ENCODE data around the gene FNDC1. TPM values are rescaled to one million over a fixed set of nuclear protein-coding genes. Genes with fewer than 3 reads are reported as not detected.

Gene FNDC1
- total RNA-seq, 1 experiment from 2014 or later = 0.23 TPM

DNA sequence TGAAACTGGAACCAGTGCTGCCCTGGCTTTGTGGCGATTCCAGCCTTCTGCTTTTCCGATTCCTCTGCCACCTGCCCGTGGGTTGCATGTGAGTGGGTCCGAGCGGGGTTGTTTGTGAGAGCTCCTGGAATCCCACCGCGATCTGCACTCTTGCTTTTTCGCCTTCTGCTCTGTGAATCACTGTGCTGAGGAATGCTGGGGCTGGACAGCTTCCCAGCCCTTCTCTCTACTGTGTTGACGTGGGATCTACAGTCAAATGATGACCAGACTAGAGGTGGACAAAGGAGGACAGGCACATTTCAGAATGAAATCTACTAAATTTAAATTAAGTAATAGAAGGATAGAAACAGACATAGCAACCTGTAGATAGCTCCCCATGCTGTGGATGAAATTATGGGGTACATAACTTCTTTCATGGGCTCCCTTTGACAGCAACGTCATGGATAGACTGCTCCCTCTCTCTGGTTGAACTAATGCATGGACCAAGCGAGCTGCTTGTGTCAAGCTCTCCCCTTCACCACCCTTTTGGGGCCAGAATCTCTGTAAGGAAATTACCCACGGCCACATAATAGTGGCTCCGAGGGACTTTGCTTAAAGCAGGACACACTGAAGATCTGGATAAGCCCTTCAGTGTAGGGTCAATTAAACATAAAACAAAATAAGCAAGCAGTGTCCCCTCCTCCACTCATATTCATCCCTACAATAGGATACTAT, 2.0 kb downstream of the FNDC1 start:
- TF ChIP-seq, protein P1, sequence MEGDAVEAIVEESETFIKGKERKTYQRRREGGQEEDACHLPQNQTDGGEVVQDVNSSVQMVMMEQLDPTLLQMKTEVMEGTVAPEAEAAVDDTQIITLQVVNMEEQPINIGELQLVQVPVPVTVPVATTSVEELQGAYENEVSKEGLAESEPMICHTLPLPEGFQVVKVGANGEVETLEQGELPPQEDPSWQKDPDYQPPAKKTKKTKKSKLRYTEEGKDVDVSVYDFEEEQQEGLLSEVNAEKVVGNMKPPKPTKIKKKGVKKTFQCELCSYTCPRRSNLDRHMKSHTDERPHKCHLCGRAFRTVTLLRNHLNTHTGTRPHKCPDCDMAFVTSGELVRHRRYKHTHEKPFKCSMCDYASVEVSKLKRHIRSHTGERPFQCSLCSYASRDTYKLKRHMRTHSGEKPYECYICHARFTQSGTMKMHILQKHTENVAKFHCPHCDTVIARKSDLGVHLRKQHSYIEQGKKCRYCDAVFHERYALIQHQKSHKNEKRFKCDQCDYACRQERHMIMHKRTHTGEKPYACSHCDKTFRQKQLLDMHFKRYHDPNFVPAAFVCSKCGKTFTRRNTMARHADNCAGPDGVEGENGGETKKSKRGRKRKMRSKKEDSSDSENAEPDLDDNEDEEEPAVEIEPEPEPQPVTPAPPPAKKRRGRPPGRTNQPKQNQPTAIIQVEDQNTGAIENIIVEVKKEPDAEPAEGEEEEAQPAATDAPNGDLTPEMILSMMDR (IDR thresholded peaks at IDR 0.05) = no peak
- TF ChIP-seq POLR2AphosphoS5 (IDR thresholded peaks at IDR 0.05; ENCODE audit: low read depth, low read length) = no peak
- TF ChIP-seq, protein P2, sequence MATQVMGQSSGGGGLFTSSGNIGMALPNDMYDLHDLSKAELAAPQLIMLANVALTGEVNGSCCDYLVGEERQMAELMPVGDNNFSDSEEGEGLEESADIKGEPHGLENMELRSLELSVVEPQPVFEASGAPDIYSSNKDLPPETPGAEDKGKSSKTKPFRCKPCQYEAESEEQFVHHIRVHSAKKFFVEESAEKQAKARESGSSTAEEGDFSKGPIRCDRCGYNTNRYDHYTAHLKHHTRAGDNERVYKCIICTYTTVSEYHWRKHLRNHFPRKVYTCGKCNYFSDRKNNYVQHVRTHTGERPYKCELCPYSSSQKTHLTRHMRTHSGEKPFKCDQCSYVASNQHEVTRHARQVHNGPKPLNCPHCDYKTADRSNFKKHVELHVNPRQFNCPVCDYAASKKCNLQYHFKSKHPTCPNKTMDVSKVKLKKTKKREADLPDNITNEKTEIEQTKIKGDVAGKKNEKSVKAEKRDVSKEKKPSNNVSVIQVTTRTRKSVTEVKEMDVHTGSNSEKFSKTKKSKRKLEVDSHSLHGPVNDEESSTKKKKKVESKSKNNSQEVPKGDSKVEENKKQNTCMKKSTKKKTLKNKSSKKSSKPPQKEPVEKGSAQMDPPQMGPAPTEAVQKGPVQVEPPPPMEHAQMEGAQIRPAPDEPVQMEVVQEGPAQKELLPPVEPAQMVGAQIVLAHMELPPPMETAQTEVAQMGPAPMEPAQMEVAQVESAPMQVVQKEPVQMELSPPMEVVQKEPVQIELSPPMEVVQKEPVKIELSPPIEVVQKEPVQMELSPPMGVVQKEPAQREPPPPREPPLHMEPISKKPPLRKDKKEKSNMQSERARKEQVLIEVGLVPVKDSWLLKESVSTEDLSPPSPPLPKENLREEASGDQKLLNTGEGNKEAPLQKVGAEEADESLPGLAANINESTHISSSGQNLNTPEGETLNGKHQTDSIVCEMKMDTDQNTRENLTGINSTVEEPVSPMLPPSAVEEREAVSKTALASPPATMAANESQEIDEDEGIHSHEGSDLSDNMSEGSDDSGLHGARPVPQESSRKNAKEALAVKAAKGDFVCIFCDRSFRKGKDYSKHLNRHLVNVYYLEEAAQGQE (IDR thresholded peaks at IDR 0.05; ENCODE audit: insufficient read depth in 1 of 2, low read depth in 2 of 2, low read length in 1 of 2) = no peak
- DNase-seq (ENCODE audit: low read depth, low spot score) (no peak), ATAC-seq (no peak)
- ChIA-PET CTCF (no interaction called here), POLR2A (no interaction called here)
- H3K4me1 ChIP-seq (ENCODE audit: control insufficient read depth, insufficient read depth, low read length) = peaks cover 8% of the 10 kb centered on the region
- in situ Hi-C loops (cut with HindIII; ENCODE audit: low pct_unique_long_range_greater_than_20kb, low sequenced_read_pairs) (no loop called here), intact Hi-C loops (cut with micrococcal nuclease; ENCODE audit: unreplicated experiment) (loop anchor here (2.0 kb wide), 1 partner anchor 484 kb away; no protein-coding TSS in a partner anchor)
- BruUV-seq (replicated peaks) = no TSS peak
- peaks cover 30% of the 10 kb centered on the region for H3K27me3 ChIP-seq (ENCODE audit: control insufficient read depth, insufficient read depth, low read length)
- no peaks in the 10 kb centered on the region for H3K36me3 ChIP-seq (ENCODE audit: control insufficient read depth, insufficient read depth, low read length)
- no peak overlapping the region for H3K27ac ChIP-seq (ENCODE audit: low read length)
- no peak overlapping the region for H3K4me3 ChIP-seq (ENCODE audit: low read depth in 2 of 2, low read length in 2 of 2)
- H3K9me3 ChIP-seq (ENCODE audit: control insufficient read depth, insufficient read depth, low read depth, low read length) = no peaks in the 10 kb centered on the region

DNA sequence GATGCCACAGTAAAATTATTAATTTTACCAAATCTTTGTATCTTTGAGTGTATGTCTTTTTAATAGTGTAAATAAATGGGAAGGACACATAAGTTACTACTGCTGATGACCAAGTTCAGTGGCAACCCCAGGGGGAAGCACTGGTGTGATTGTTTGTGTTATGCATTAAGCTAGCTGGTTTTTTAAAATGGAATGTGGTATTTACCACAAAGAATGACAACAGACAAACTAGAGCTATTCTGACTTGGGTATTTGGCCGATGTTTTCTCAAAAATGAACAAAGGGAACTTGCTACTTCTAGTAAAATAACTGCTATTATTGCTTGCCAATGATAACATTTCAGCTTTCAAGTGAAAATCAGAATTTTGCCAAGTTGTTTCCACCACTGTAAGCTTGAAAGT, 2.9 kb downstream of the FNDC1 start:
- TF ChIP-seq, protein P2 (IDR thresholded peaks at IDR 0.05; ENCODE audit: insufficient read depth in 1 of 2, low read depth in 2 of 2, low read length in 1 of 2) = no peak
- TF ChIP-seq POLR2AphosphoS5 (IDR thresholded peaks at IDR 0.05; ENCODE audit: low read depth, low read length) (no peak), SIN3A (IDR thresholded peaks at IDR 0.05; ENCODE audit: borderline replicate concordance, insufficient read depth, low read depth, low read length) (no peak), TCF7L2 (IDR thresholded peaks at IDR 0.05; ENCODE audit: low read depth, low read length) (no peak)
- TF ChIP-seq, protein P1 (IDR thresholded peaks at IDR 0.05) = no peak
- intact Hi-C loops (cut with micrococcal nuclease; ENCODE audit: unreplicated experiment) = no loop called here
- no TSS peak for BruUV-seq (replicated peaks)
- Histone ChIP-seq H3K4me3 (ENCODE audit: low read depth in 2 of 2, low read length in 2 of 2) (no peak overlapping the region), H3K9me3 (ENCODE audit: control insufficient read depth, insufficient read depth, low read depth, low read length) (no peaks in the 10 kb centered on the region), H3K36me3 (ENCODE audit: control insufficient read depth, insufficient read depth, low read length) (no peaks in the 10 kb centered on the region), H3K27me3 (ENCODE audit: control insufficient read depth, insufficient read depth, low read length) (peaks cover 28% of the 10 kb centered on the region), H3K27ac (ENCODE audit: low read length) (no peak overlapping the region), H3K4me1 (ENCODE audit: control insufficient read depth, insufficient read depth, low read length) (peaks cover 8% of the 10 kb centered on the region)
- CTCF ChIA-PET = interaction anchor here (0.6 kb wide), 1 partner anchor 401 kb away, joined by 11 read pairs; no protein-coding TSS in a partner anchor
- in situ Hi-C loops (cut with HindIII; ENCODE audit: low pct_unique_long_range_greater_than_20kb, low sequenced_read_pairs) = no loop called here
- POLR2A ChIA-PET = no interaction called here
- DNase-seq (ENCODE audit: low read depth, low spot score) = no peak
- no peak for ATAC-seq
